HG03045 (cell line): ENCODE data around the gene SKI.

Source experiments
- ATAC-seq: cut with Tn5 transposase; IDR thresholded peaks from one replicate; pipeline ENCODE4 v1.9.1; 2021; ENCODE audit warnings: mild to moderate bottlenecking, moderate library complexity; ENCODE audit not compliant: unreplicated experiment

SKI gene

GRCh38 chr1:2304921-2305681 lies 77.0 kb downstream of the SKI start:
- ATAC-seq: no peak

- ATAC-seq: no peak
Observed at GRCh38 chr1:2306151-2306978, 78.2 kb downstream of the SKI start.

- ATAC-seq: no peak
Observed at GRCh38 chr1:2307064-2307605, 79.0 kb downstream of the SKI start.

GRCh38 chr1:2307972-2308371 lies 79.9 kb downstream of the SKI start:
- ATAC-seq: no peak

GRCh38 chr1:2308844-2309243 lies 80.7 kb downstream of the SKI start:
- ATAC-seq: no peak

- ATAC-seq: no peak
Observed at GRCh38 chr1:2310332-2311183, 82.4 kb downstream of the SKI start.

GRCh38 chr1:2311184-2312032 lies 83.3 kb downstream of the SKI start:
- ATAC-seq: no peak

GRCh38 chr1:2312160-2312514 lies 84.0 kb downstream of the SKI start:
- no peak for ATAC-seq

- ATAC-seq: no peak
Observed at GRCh38 chr1:2312515-2313301, 84.6 kb downstream of the SKI start.

- no peak for ATAC-seq
Observed at GRCh38 chr1:2313651-2314261, 85.6 kb downstream of the SKI start.

- no peak for ATAC-seq
Observed at GRCh38 chr1:2314273-2314802, 86.2 kb downstream of the SKI start.

- ATAC-seq: no peak
Observed at GRCh38 chr1:2314803-2315673, 86.9 kb downstream of the SKI start.

- no peak for ATAC-seq
Observed at GRCh38 chr1:2315674-2316450, 87.7 kb downstream of the SKI start.

GRCh38 chr1:2316451-2316961 lies 88.4 kb downstream of the SKI start:
- ATAC-seq: no peak

GRCh38 chr1:2317230-2318065 lies 89.3 kb downstream of the SKI start:
- no peak for ATAC-seq
